LNCaP clone FGC (cell line): Measurements from ENCODE around the gene ZNF280D.

Experiments used
- DNase-seq: peaks from one replicate; pipeline ENCODE4 v3.0.0-alpha.2; 2011; ENCODE audit warnings: low read depth
- H3K4me3 ChIP-seq: 2 replicates; pipeline ENCODE4 v1.5.1; 2011; ENCODE audit warnings: mild to moderate bottlenecking, low read depth, low read length, control low read depth
- CTCF ChIP-seq: IDR thresholded peaks from 2 replicates; pipeline ENCODE4 v1.5.1; 2012; ENCODE audit warnings: mild to moderate bottlenecking; ENCODE audit not compliant: control insufficient read depth, insufficient read depth; ENCODE audit errors: extremely low read depth

Gene ZNF280D

DNA sequence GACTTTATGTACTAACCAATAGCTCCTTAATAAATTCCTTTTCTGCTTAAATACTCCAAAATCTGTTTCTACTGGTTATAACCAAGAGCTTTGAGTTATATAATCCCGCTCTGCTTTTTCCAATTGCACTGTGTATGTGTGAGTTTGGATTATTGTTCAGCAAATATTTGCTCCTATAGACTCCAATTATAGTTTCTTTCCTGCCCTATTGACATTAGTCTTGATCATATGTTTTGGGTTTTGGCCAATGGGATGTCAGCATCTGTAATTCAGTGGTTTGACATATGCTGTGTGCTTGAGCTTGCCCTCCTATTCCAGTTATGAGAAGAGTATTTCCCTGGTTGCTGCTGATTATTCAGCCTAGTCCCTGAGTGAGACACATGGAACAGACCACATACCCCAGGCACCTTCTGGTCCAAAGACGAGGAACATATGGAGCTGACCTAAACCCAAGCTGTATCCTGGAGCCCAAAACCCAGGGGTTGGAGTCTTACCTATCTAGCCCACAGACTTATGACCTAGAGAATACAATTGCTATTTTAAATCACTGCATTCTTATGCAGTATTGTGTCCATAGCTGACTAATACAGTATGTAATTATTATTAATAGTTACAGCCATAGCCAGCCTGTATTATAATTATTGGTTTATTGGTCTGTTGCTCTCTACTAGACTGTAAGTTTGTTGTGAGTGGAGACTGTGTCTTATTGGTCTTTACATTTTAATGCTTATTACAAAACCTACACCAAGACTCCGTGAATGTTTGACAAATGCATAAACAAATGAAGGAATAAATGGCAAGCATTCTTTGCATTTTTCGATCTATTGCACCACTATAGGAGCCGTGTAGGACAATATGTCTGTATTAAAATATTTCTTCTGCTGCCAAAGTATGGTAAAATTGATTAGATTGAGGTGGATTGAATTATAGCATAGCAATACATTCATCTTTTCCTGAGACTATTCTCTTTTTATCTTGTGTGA, 11.7 kb upstream of the ZNF280D start:
- TF ChIP-seq CTCF: no peak
- DNase-seq: no peak
- no peak overlapping the region for H3K4me3 ChIP-seq

DNA sequence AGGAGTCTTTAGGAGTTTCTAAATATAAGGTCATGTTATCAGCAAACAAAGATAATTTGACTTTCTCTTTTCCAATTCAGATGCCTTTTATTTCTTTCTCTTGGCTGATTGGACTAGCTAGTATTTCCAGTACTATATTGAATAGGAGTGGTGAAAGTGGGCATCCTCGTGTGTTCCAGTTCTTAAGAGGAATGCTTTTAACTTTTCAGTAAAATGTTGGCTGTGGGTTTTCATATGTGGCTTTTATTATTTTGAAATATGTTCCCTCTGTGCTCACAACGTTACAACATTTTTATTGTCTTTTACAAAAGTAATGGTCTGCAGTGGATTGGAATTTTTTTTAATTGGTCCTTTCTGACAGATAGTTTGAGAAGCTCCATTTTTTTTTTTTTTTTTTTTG, 8.2 kb upstream of the ZNF280D start:
- no peak overlapping the region for H3K4me3 ChIP-seq
- no peak for TF ChIP-seq CTCF
- no peak for DNase-seq

GRCh38 chr15:56739964-56740640, 6.8 kb upstream of the ZNF280D start:
- no peak overlapping the region for H3K4me3 ChIP-seq
- no peak for TF ChIP-seq CTCF
- no peak for DNase-seq

- DNase-seq: no peak
- no peak overlapping the region for H3K4me3 ChIP-seq
- TF ChIP-seq CTCF: no peak
Observed at GRCh38 chr15:56739474-56739873, 6.2 kb upstream of the ZNF280D start.

GRCh38 chr15:56737791-56738190, 4.5 kb upstream of the ZNF280D start:
- TF ChIP-seq CTCF: no peak
- DNase-seq: no peak
- H3K4me3 ChIP-seq: no peak overlapping the region

- no peak overlapping the region for H3K4me3 ChIP-seq
- no peak for TF ChIP-seq CTCF
- DNase-seq: no peak
Observed at GRCh38 chr15:56736881-56737707, 3.8 kb upstream of the ZNF280D start.
